Activated CD4-positive, alpha-beta T cell treated with anti-CD3 and anti-CD28 coated beads, Interleukin-2, amount 10 ng/mL, durations not matched to agents 24 days and 14 days (primary cell): Measurements from ENCODE around the gene MUC21. TPM values are rescaled to one million over a fixed set of nuclear protein-coding genes. Genes with fewer than 3 reads are reported as not detected.

Experiments
- DNase-seq: peaks from one replicate; pipeline ENCODE4 v3.0.0; 2022
- H3K27ac Mint-ChIP-seq: one replicate; pipeline ENCODE4 v1.8.0; 2022; ENCODE audit warnings: mild to moderate bottlenecking, mixed read lengths
- H3K27me3 Mint-ChIP-seq: one replicate; pipeline ENCODE4 v1.8.0; 2022; ENCODE audit warnings: mixed read lengths
- H3K36me3 Mint-ChIP-seq: one replicate; pipeline ENCODE4 v1.8.0; 2022; ENCODE audit warnings: low read depth, mild to moderate bottlenecking, mixed read lengths
- H3K4me1 Mint-ChIP-seq: one replicate; pipeline ENCODE4 v1.8.0; 2021; ENCODE audit warnings: mixed read lengths
- H3K4me3 Mint-ChIP-seq: one replicate; pipeline ENCODE4 v1.8.0; 2022; ENCODE audit warnings: mild to moderate bottlenecking, moderate library complexity, mixed read lengths
- H3K9me3 Mint-ChIP-seq: one replicate; pipeline ENCODE4 v1.8.0; 2021; ENCODE audit warnings: mixed read lengths
- intact Hi-C: fragments of 100-400 bp; cut with micrococcal nuclease; formaldehyde crosslinking; loops from one replicate; pipeline ENCODE4 v1.15.1; 2023
- total RNA-seq: library from RNA; stranded (reverse); gene quantifications from 2 replicates; pipeline ENCODE4 v1.2.3, GENCODE V29; 2022

Gene MUC21
- total RNA-seq, result not detected in 2 replicates

GRCh38 chr6:30983439-30983838 lies at the start of gene MUC21:
Gene MUC21, plus strand, starts transcription at chr6:30983718. Its CDS starts 241 bp downstream, at chr6:30983959.
- intact Hi-C loops, result no loop called here
- Mint-ChIP-seq H3K27me3 (peaks cover 29% of the 10 kb centered on the region), H3K9me3 (no peaks in the 10 kb centered on the region), H3K36me3 (no peaks in the 10 kb centered on the region), H3K4me3 (no peak within 1 kb of the TSS), H3K27ac (no peak within 1 kb of the TSS), H3K4me1 (peaks cover 5% of the 10 kb centered on the region)
- DNase-seq, result no peak

- no peak overlapping the region for H3K27ac Mint-ChIP-seq
- no peaks in the 10 kb centered on the region for H3K36me3 Mint-ChIP-seq
- no peak for DNase-seq
- H3K9me3 Mint-ChIP-seq, result no peaks in the 10 kb centered on the region
- H3K27me3 Mint-ChIP-seq, result peaks cover 4% of the 10 kb centered on the region
- H3K4me1 Mint-ChIP-seq, result no peaks in the 10 kb centered on the region
- intact Hi-C loops, result no loop called here
- no peak overlapping the region for H3K4me3 Mint-ChIP-seq
These were observed 48.5 kb upstream of the MUC21 start for GRCh38 chr6:30935018-30935417.

GRCh38 chr6:30937265-30937664 lies 46.3 kb upstream of the MUC21 start:
- H3K4me3 Mint-ChIP-seq, result no peak overlapping the region
- H3K27ac Mint-ChIP-seq, result no peak overlapping the region
- H3K9me3 Mint-ChIP-seq, result no peaks in the 10 kb centered on the region
- intact Hi-C loops, result no loop called here
- DNase-seq, result no peak
- H3K4me1 Mint-ChIP-seq, result no peaks in the 10 kb centered on the region
- H3K27me3 Mint-ChIP-seq, result peaks cover 17% of the 10 kb centered on the region
- no peaks in the 10 kb centered on the region for H3K36me3 Mint-ChIP-seq

- intact Hi-C loops, result no loop called here
- Mint-ChIP-seq H3K9me3 (no peaks in the 10 kb centered on the region), H3K27ac (no peak overlapping the region), H3K36me3 (no peaks in the 10 kb centered on the region), H3K27me3 (peaks cover 29% of the 10 kb centered on the region), H3K4me1 (peaks cover 2% of the 10 kb centered on the region), H3K4me3 (no peak overlapping the region)
- DNase-seq, result no peak
These were observed 44.8 kb upstream of the MUC21 start for GRCh38 chr6:30938730-30939129.

- intact Hi-C loops, result no loop called here
- DNase-seq, result no peak
- no peaks in the 10 kb centered on the region for H3K36me3 Mint-ChIP-seq
These were observed 44.0 kb upstream of the MUC21 start for GRCh38 chr6:30939473-30939872.

GRCh38 chr6:30940361-30940986 lies 43.0 kb upstream of the MUC21 start, which contains the start of gene MUCL3:
Gene MUCL3, plus strand, starts transcription at chr6:30940973. Its CDS starts 27 bp downstream, at chr6:30941000.
- Mint-ChIP-seq H3K9me3 (no peaks in the 10 kb centered on the region), H3K36me3 (no peaks in the 10 kb centered on the region), H3K4me3 (no peak within 1 kb of the TSS), H3K27ac (no peak within 1 kb of the TSS), H3K4me1 (peaks cover 2% of the 10 kb centered on the region), H3K27me3 (peaks cover 39% of the 10 kb centered on the region)
- intact Hi-C loops, result no loop called here
- no peak for DNase-seq

More at GRCh38 chr6:30939473-30939872, 44.0 kb upstream of the MUC21 start:
- no peak overlapping the region for H3K4me3 Mint-ChIP-seq
- peaks cover 33% of the 10 kb centered on the region for H3K27me3 Mint-ChIP-seq
- peaks cover 2% of the 10 kb centered on the region for H3K4me1 Mint-ChIP-seq
- no peak overlapping the region for H3K27ac Mint-ChIP-seq
- no peaks in the 10 kb centered on the region for H3K9me3 Mint-ChIP-seq

- peaks cover 2% of the 10 kb centered on the region for H3K4me1 Mint-ChIP-seq
- no peak overlapping the region for H3K27ac Mint-ChIP-seq
- no peak for DNase-seq
- H3K9me3 Mint-ChIP-seq, result no peaks in the 10 kb centered on the region
- no peaks in the 10 kb centered on the region for H3K36me3 Mint-ChIP-seq
- intact Hi-C loops, result no loop called here
- H3K27me3 Mint-ChIP-seq, result peaks cover 47% of the 10 kb centered on the region
- no peak overlapping the region for H3K4me3 Mint-ChIP-seq
These were observed 41.0 kb upstream of the MUC21 start for GRCh38 chr6:30942338-30943060.

- Mint-ChIP-seq H3K27ac (no peak overlapping the region), H3K4me3 (no peak overlapping the region), H3K9me3 (peaks cover 5% of the 10 kb centered on the region), H3K4me1 (peaks cover 2% of the 10 kb centered on the region), H3K27me3 (peaks cover 61% of the 10 kb centered on the region), H3K36me3 (no peaks in the 10 kb centered on the region)
- intact Hi-C loops, result no loop called here
- DNase-seq, result no peak
These were observed 39.5 kb upstream of the MUC21 start for GRCh38 chr6:30944051-30944450.

GRCh38 chr6:30945281-30945680 lies 38.2 kb upstream of the MUC21 start:
- Mint-ChIP-seq H3K4me3 (no peak overlapping the region), H3K27ac (no peak overlapping the region), H3K27me3 (peaks cover 73% of the 10 kb centered on the region), H3K36me3 (no peaks in the 10 kb centered on the region), H3K9me3 (peaks cover 14% of the 10 kb centered on the region), H3K4me1 (peaks cover 2% of the 10 kb centered on the region)
- DNase-seq, result no peak
- intact Hi-C loops, result no loop called here

GRCh38 chr6:30947231-30947630 lies 36.3 kb upstream of the MUC21 start:
- Mint-ChIP-seq H3K4me3 (no peak overlapping the region), H3K27ac (no peak overlapping the region), H3K4me1 (peaks cover 7% of the 10 kb centered on the region), H3K9me3 (peaks cover 27% of the 10 kb centered on the region), H3K27me3 (peaks cover 81% of the 10 kb centered on the region), H3K36me3 (no peaks in the 10 kb centered on the region)
- intact Hi-C loops, result no loop called here
- no peak for DNase-seq

- H3K4me3 Mint-ChIP-seq, result no peak overlapping the region
- no peak overlapping the region for H3K27ac Mint-ChIP-seq
- H3K9me3 Mint-ChIP-seq, result peaks cover 27% of the 10 kb centered on the region
- no peaks in the 10 kb centered on the region for H3K36me3 Mint-ChIP-seq
- no peak for DNase-seq
- H3K27me3 Mint-ChIP-seq, result peaks cover 81% of the 10 kb centered on the region
- intact Hi-C loops, result no loop called here
- peaks cover 7% of the 10 kb centered on the region for H3K4me1 Mint-ChIP-seq
These were observed 34.7 kb upstream of the MUC21 start for GRCh38 chr6:30948811-30949210.

GRCh38 chr6:30951907-30952469 lies 31.5 kb upstream of the MUC21 start:
- intact Hi-C loops, result no loop called here
- no peak overlapping the region for H3K4me3 Mint-ChIP-seq
- peaks cover 12% of the 10 kb centered on the region for H3K4me1 Mint-ChIP-seq
- no peaks in the 10 kb centered on the region for H3K36me3 Mint-ChIP-seq
- peaks cover 27% of the 10 kb centered on the region for H3K9me3 Mint-ChIP-seq
- DNase-seq, result no peak
- H3K27ac Mint-ChIP-seq, result peak overlapping the region; percentile 45
- H3K27me3 Mint-ChIP-seq, result peaks cover 87% of the 10 kb centered on the region

- intact Hi-C loops, result no loop called here
- Mint-ChIP-seq H3K27ac (no peak overlapping the region), H3K4me1 (peaks cover 12% of the 10 kb centered on the region), H3K36me3 (no peaks in the 10 kb centered on the region), H3K9me3 (peaks cover 18% of the 10 kb centered on the region), H3K27me3 (peaks cover 81% of the 10 kb centered on the region), H3K4me3 (peak overlapping the region; percentile 73)
- no peak for DNase-seq
These were observed 28.7 kb upstream of the MUC21 start for GRCh38 chr6:30954631-30955366.
